ENCODE data around the gene HINT1.

DNA sequence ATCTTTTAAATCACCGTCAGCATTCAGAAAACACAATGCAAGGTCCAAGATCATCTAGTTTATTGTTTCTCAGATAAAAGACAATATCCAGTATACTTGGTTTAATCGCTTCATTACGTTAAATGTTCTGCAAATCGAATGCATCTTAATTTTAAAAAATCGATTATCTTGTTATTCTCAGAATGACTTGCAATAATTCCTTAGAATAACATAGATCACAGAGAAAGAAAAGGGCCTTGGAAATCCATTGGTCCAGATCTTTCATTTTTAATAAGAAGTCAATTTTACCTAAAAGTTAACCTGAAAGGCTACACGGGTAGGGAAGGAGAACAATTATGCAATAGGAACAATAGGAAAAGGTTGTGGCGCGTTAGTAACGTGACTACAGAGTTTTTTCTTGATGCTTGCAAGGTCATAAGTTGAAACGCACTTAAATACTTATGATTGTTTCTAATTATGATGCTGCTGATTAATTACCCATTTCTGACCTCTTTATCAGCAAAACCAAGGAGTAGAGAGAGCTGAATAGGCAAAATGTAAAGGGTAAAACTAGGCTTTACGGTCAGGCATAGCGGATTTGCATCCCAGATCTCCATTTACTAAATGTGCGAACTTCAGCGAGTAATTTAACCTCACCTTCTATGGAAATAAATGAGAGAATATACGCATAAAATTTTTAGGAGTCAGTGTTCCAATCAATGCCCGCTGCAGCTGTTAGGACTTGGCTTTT is 4.9 kb upstream of the HINT1 start:
- TF ChIP-seq, protein P1, sequence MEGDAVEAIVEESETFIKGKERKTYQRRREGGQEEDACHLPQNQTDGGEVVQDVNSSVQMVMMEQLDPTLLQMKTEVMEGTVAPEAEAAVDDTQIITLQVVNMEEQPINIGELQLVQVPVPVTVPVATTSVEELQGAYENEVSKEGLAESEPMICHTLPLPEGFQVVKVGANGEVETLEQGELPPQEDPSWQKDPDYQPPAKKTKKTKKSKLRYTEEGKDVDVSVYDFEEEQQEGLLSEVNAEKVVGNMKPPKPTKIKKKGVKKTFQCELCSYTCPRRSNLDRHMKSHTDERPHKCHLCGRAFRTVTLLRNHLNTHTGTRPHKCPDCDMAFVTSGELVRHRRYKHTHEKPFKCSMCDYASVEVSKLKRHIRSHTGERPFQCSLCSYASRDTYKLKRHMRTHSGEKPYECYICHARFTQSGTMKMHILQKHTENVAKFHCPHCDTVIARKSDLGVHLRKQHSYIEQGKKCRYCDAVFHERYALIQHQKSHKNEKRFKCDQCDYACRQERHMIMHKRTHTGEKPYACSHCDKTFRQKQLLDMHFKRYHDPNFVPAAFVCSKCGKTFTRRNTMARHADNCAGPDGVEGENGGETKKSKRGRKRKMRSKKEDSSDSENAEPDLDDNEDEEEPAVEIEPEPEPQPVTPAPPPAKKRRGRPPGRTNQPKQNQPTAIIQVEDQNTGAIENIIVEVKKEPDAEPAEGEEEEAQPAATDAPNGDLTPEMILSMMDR (IDR thresholded peaks at IDR 0.05; ENCODE audit: poor library complexity, severe bottlenecking) = no peak
- no peak for TF ChIP-seq POLR2AphosphoS5 (IDR thresholded peaks at IDR 0.05)
